H9 (cell line): ENCODE results near the gene UCP1. TPM values are rescaled to one million over a fixed set of nuclear protein-coding genes. Genes with fewer than 3 reads are reported as not detected.
A peak's percentile ranks its signal among the peaks of the same experiment; 100 is the strongest.

Experiments used
- DNase-seq: peaks from one replicate; pipeline ENCODE4 v3.0.0-alpha.2; 2017
- H2AFZ ChIP-seq: one replicate; pipeline ENCODE4 v1.6.1; 2013; ENCODE audit warnings: mild to moderate bottlenecking, low read length, control low read depth, moderate library complexity
- H2AK5ac ChIP-seq: 2 replicates; pipeline ENCODE4 v1.6.1; 2013; ENCODE audit warnings: low read length, control low read depth, mixed read lengths; ENCODE audit not compliant: insufficient read length
- H2BK120ac ChIP-seq: one replicate; pipeline ENCODE4 v1.6.1; 2013; ENCODE audit warnings: low read depth, mild to moderate bottlenecking, low read length, control low read depth, inconsistent platforms; ENCODE audit not compliant: poor library complexity, severe bottlenecking
- H2BK12ac ChIP-seq: 2 replicates; pipeline ENCODE4 v1.6.1; 2013; ENCODE audit warnings: low read length, control low read depth, mixed read lengths, low read depth; ENCODE audit not compliant: insufficient read length
- H2BK15ac ChIP-seq: 2 replicates; pipeline ENCODE4 v1.6.1; 2013; ENCODE audit warnings: low read depth, low read length, control low read depth
- H2BK20ac ChIP-seq: one replicate; pipeline ENCODE4 v1.6.1; 2013; ENCODE audit warnings: low read depth, mild to moderate bottlenecking, low read length, control low read depth, inconsistent platforms; ENCODE audit not compliant: poor library complexity, severe bottlenecking
- H2BK5ac ChIP-seq: 2 replicates; pipeline ENCODE4 v1.6.1; 2013; ENCODE audit warnings: low read length, control low read depth, mixed read lengths; ENCODE audit not compliant: insufficient read length
- H3K14ac ChIP-seq: 2 replicates; pipeline ENCODE4 v1.6.1; 2013; ENCODE audit warnings: low read length, control low read depth; ENCODE audit not compliant: insufficient read depth
- H3K18ac ChIP-seq: 2 replicates; pipeline ENCODE4 v1.6.1; 2013; ENCODE audit warnings: low read depth, mild to moderate bottlenecking, mixed read lengths, low read length, control low read depth; ENCODE audit not compliant: insufficient read length
- H3K23ac ChIP-seq: 2 replicates; pipeline ENCODE4 v1.6.1; 2013; ENCODE audit warnings: low read length, control low read depth, mixed read lengths, low read depth; ENCODE audit not compliant: insufficient read length
- H3K23me2 ChIP-seq: 2 replicates; pipeline ENCODE4 v1.6.1; 2013; ENCODE audit warnings: low read depth, mild to moderate bottlenecking, mixed read lengths, low read length, control low read depth; ENCODE audit not compliant: insufficient read length, poor library complexity, severe bottlenecking
- H3K27ac ChIP-seq: 2 replicates; pipeline ENCODE4 v1.5.1; 2013; ENCODE audit warnings: low read length, control low read depth, mixed read lengths, low read depth; ENCODE audit not compliant: insufficient read length
- H3K27me3 ChIP-seq: 2 replicates; pipeline ENCODE4 v1.6.1; 2013; ENCODE audit warnings: low read length, control low read depth, inconsistent platforms; ENCODE audit not compliant: insufficient read depth
- H3K4ac ChIP-seq: 2 replicates; pipeline ENCODE4 v1.6.1; 2013; ENCODE audit warnings: low read depth, mild to moderate bottlenecking, control low read depth, inconsistent platforms, low read length, moderate library complexity
- H3K4me1 ChIP-seq: 2 replicates; pipeline ENCODE4 v1.6.1; 2013; ENCODE audit warnings: low read length, control low read depth, inconsistent platforms; ENCODE audit not compliant: insufficient read depth
- H3K4me2 ChIP-seq: 2 replicates; pipeline ENCODE4 v1.6.1; 2013; ENCODE audit warnings: low read length, control low read depth, mixed read lengths; ENCODE audit not compliant: insufficient read length, insufficient read depth
- H3K56ac ChIP-seq: 2 replicates; pipeline ENCODE4 v1.6.1; 2013; ENCODE audit warnings: low read depth, mild to moderate bottlenecking, mixed read lengths, low read length, control low read depth; ENCODE audit not compliant: insufficient read length
- H3K79me1 ChIP-seq: 2 replicates; pipeline ENCODE4 v1.6.1; 2013; ENCODE audit warnings: low read depth, mild to moderate bottlenecking, moderate library complexity, low read length, control low read depth, inconsistent platforms; ENCODE audit not compliant: insufficient read depth, poor library complexity, severe bottlenecking
- H3K79me2 ChIP-seq: 2 replicates; pipeline ENCODE4 v1.6.1; 2013; ENCODE audit warnings: low read length, control low read depth, inconsistent platforms; ENCODE audit not compliant: insufficient read depth
- H3K9ac ChIP-seq: 2 replicates; pipeline ENCODE4 v1.6.1; 2013; ENCODE audit warnings: low read length, control low read depth, mixed read lengths; ENCODE audit not compliant: insufficient read length; ENCODE audit errors: extremely low read depth
- H3K9me3 ChIP-seq: one replicate; pipeline ENCODE4 v1.6.1; 2013; ENCODE audit warnings: low read depth, low read length, inconsistent platforms; ENCODE audit not compliant: control insufficient read depth
- H3T11ph ChIP-seq: one replicate; pipeline ENCODE4 v1.6.1; 2013; ENCODE audit warnings: mild to moderate bottlenecking, low read length, control low read depth, inconsistent platforms
- H4K20me1 ChIP-seq: one replicate; pipeline ENCODE4 v1.6.1; 2013; ENCODE audit not compliant: control insufficient read depth, insufficient read length, insufficient read depth
- H4K5ac ChIP-seq: 2 replicates; pipeline ENCODE4 v1.6.1; 2013; ENCODE audit warnings: low read depth, mild to moderate bottlenecking, mixed read lengths, low read length, control low read depth; ENCODE audit not compliant: insufficient read length
- H4K8ac ChIP-seq: replicated peaks from 2 replicates; pipeline ENCODE4 v1.6.1; 2013; ENCODE audit warnings: low read length, control low read depth, mixed read lengths, low read depth; ENCODE audit not compliant: insufficient read length
- H4K91ac ChIP-seq: 2 replicates; pipeline ENCODE4 v1.6.1; 2013; ENCODE audit warnings: low read depth, mild to moderate bottlenecking, moderate library complexity, mixed read lengths, low read length, control low read depth; ENCODE audit not compliant: insufficient read length
- H3K27ac Mint-ChIP-seq, 3 experiments: 2 replicates in 2 of 3; 3 replicates in 1 of 3; pipeline ENCODE4 v1.8.0; 2020 to 2021; ENCODE audit warnings: mixed read lengths in 3 of 3, mild to moderate bottlenecking in 1 of 3, moderate library complexity in 1 of 3
- H3K27me3 Mint-ChIP-seq: 2 replicates; pipeline ENCODE4 v1.8.0; 2021; ENCODE audit warnings: low read depth, mild to moderate bottlenecking, moderate library complexity, mixed read lengths
- H3K36me3 Mint-ChIP-seq, 3 experiments: 2 replicates in 2 of 3; 3 replicates in 1 of 3; pipeline ENCODE4 v1.8.0; 2020 to 2021; ENCODE audit warnings: low read depth in 3 of 3, mixed read lengths in 3 of 3; ENCODE audit not compliant: insufficient read depth in 1 of 3
- H3K4me1 Mint-ChIP-seq, 2 experiments: 2 replicates each; pipeline ENCODE4 v1.8.0; 2020; ENCODE audit warnings: mixed read lengths in 2 of 2
- H3K4me3 Mint-ChIP-seq, 2 experiments: 2 replicates in 1 of 2; 3 replicates in 1 of 2; pipeline ENCODE4 v1.8.0; 2020 to 2021; ENCODE audit warnings: mild to moderate bottlenecking in 2 of 2, mixed read lengths in 2 of 2, moderate library complexity in 1 of 2
- H3K9me3 Mint-ChIP-seq, 2 experiments: 2 replicates in 1 of 2; 3 replicates in 1 of 2; pipeline ENCODE4 v1.8.0; 2020; ENCODE audit warnings: mild to moderate bottlenecking in 2 of 2, mixed read lengths in 2 of 2, moderate library complexity in 1 of 2
- CTCF ChIP-seq: fragments of 200-600 bp; sonication (generic); conservative IDR thresholded peaks from 3 replicates; pipeline ENCODE4 v1.8.0; 2021; ENCODE audit warnings: antibody characterized with exemption, mild to moderate bottlenecking
- WGBS: extraction: QIAGEN DNeasy Blood & Tissue Kit; methylation state at CpG from one replicate; pipeline ENCODE4 v1.1.7; 2013; ENCODE audit warnings: missing lambda C conversion rate, low lambda C conversion rate, mixed read lengths; ENCODE audit not compliant: insufficient read length; ENCODE audit errors: extremely low coverage; 5-methylcytosine and 5-hydroxymethylcytosine counted together
- total RNA-seq: library from RNA; stranded (reverse); gene quantifications from 2 replicates; pipeline ENCODE4 v1.2.1, GENCODE V29; 2021

Gene UCP1
- total RNA-seq, 1 experiment from 2014 or later: not detected

- Histone ChIP-seq H3K4me1 (no peaks in the 10 kb centered on the region; the same call in 1 of the 2 replicates), H2BK15ac (no peak overlapping the region), H3K23ac (no peak overlapping the region), H2BK5ac (no peak overlapping the region), H3K9ac (no peak overlapping the region), H3K56ac (no peak overlapping the region), H2BK120ac (no peak overlapping the region), H4K5ac (no peak overlapping the region), H3K27me3 (no peaks in the 10 kb centered on the region), H4K8ac (no peak overlapping the region), H2BK20ac (no peak overlapping the region), H3K18ac (no peak overlapping the region), H3K4ac (no peak overlapping the region), H3K23me2 (no peaks in the 10 kb centered on the region), H3T11ph (no peak overlapping the region), H3K4me2 (no peak overlapping the region), H3K9me3 (no peaks in the 10 kb centered on the region), H3K27ac (no peak overlapping the region), H4K20me1 (no peaks in the 10 kb centered on the region), H2BK12ac (no peak overlapping the region), H4K91ac (no peak overlapping the region), H3K79me1 (no peaks in the 10 kb centered on the region), H2AK5ac (no peak overlapping the region), H3K79me2 (no peaks in the 10 kb centered on the region), H3K14ac (no peak overlapping the region), H2AFZ (no peak overlapping the region)
- Mint-ChIP-seq H3K27me3 (no peaks in the 10 kb centered on the region; the same call in 1 of the 2 replicates), H3K36me3 (no peaks in the 10 kb centered on the region), H3K4me3 (no peak overlapping the region), H3K4me1 (peaks cover 3 to 7% of the 10 kb centered on the region in 2 experiments), H3K9me3 (no peaks in the 10 kb centered on the region; a peak in 1 of 5 replicates), H3K27ac (peak overlapping the region in 1 of 3 experiments; percentile 35; a peak in 1 of 7 replicates)
- TF ChIP-seq CTCF: no peak
- no CpG with 5 or more reads among the region's 3 CpGs for WGBS
- DNase-seq: no peak
Observed at GRCh38 chr4:140611854-140612253, 43.1 kb upstream of the UCP1 start.
